OCI-LY7 (cell line): Measurements from ENCODE around the gene USP15. TPM values are rescaled to one million over a fixed set of nuclear protein-coding genes. Genes with fewer than 3 reads are reported as not detected.

Source experiments
- BruUV-seq: library from RNA; stranded (reverse); fragments of 400-500 nt; replicated peaks from 2 replicates; lab custom pipeline; 2021; lab: Mats Ljungman, UMichigan
- CTCF ChIA-PET: fragments of 300-600 bp; sonication (Branson Sonifier 250); formaldehyde crosslinking; loops from one replicate; lab custom pipeline; 2022; ENCODE audit warnings: antibody characterized with exemption; ENCODE audit not compliant: unreplicated experiment; lab: Charles Lee
- POLR2A ChIA-PET: fragments of 300-600 bp; sonication (Branson Sonifier 250); formaldehyde crosslinking; loops from one replicate; lab custom pipeline; 2022; ENCODE audit warnings: antibody characterized with exemption; lab: Charles Lee
- DNase-seq: peaks from one replicate; pipeline ENCODE4 v3.0.0-alpha.2; 2015; ENCODE audit warnings: low spot score
- H2AFZ ChIP-seq: fragments of 200-600 bp; sonication (generic), shearing (Covaris generic); 2 replicates; pipeline ENCODE4 v1.6.1; 2014; ENCODE audit warnings: mild to moderate bottlenecking, antibody characterized with exemption, low read length, moderate library complexity
- H3K27ac ChIP-seq: fragments of 200-600 bp; sonication (generic); 2 replicates; pipeline ENCODE4 v1.5.1; 2014; ENCODE audit warnings: mixed run types, low read depth, mild to moderate bottlenecking, moderate library complexity, low read length, inconsistent platforms; ENCODE audit not compliant: poor library complexity, severe bottlenecking
- H3K36me3 ChIP-seq: fragments of 200-600 bp; sonication (generic); 2 replicates; pipeline ENCODE4 v1.6.1; 2014; ENCODE audit warnings: mild to moderate bottlenecking, antibody characterized with exemption, low read length, moderate library complexity, mixed read lengths; ENCODE audit not compliant: insufficient read depth
- H3K4me1 ChIP-seq: fragments of 200-600 bp; sonication (generic); 2 replicates; pipeline ENCODE4 v1.5.1; 2014; ENCODE audit warnings: mild to moderate bottlenecking, low read length; ENCODE audit not compliant: insufficient read depth, poor library complexity, severe bottlenecking
- H3K4me2 ChIP-seq: fragments of 200-600 bp; sonication (generic); 2 replicates; pipeline ENCODE4 v1.6.1; 2014; ENCODE audit warnings: mild to moderate bottlenecking, low read length
- H3K4me3 ChIP-seq: fragments of 200-600 bp; sonication (generic); 2 replicates; pipeline ENCODE4 v1.5.1; 2014; ENCODE audit warnings: mild to moderate bottlenecking, low read depth, low read length; ENCODE audit not compliant: poor library complexity, severe bottlenecking
- H3K79me2 ChIP-seq: fragments of 200-600 bp; sonication (generic); 2 replicates; pipeline ENCODE4 v1.6.1; 2016; ENCODE audit warnings: low read depth, mild to moderate bottlenecking, low read length, moderate library complexity, mixed read lengths; ENCODE audit not compliant: insufficient read depth
- H3K9me2 ChIP-seq: fragments of 200-600 bp; sonication (generic); 2 replicates; pipeline ENCODE4 v1.6.1; 2016; ENCODE audit warnings: mild to moderate bottlenecking, low read length, mixed read lengths; ENCODE audit not compliant: insufficient read depth
- H3K9me3 ChIP-seq: fragments of 200-600 bp; sonication (generic); 2 replicates; pipeline ENCODE4 v1.6.1; 2014; ENCODE audit warnings: mild to moderate bottlenecking, mixed run types, low read length, mixed read lengths
- H4K20me1 ChIP-seq: fragments of 200-600 bp; sonication (generic); 2 replicates; pipeline ENCODE4 v1.6.1; 2014; ENCODE audit warnings: mild to moderate bottlenecking, antibody characterized with exemption, low read length, moderate library complexity, mixed read lengths; ENCODE audit not compliant: insufficient read depth
- CTCF ChIP-seq: fragments of 200-600 bp; sonication (generic); conservative IDR thresholded peaks from 2 replicates; pipeline ENCODE4 v1.5.1; 2014; ENCODE audit warnings: mild to moderate bottlenecking, antibody characterized with exemption, low read length, moderate library complexity, mixed read lengths
- EZH2phosphoT487 ChIP-seq: fragments of 200-600 bp; sonication (generic); IDR thresholded peaks from 2 replicates; pipeline ENCODE4 v1.6.1; 2018; ENCODE audit warnings: low read depth, borderline replicate concordance, mild to moderate bottlenecking, mixed run types, antibody characterized with exemption, low read length, moderate library complexity, mixed read lengths
- intact Hi-C: fragments of 100-400 bp; cut with micrococcal nuclease; formaldehyde crosslinking; loops from one replicate; pipeline ENCODE4 v1.10.0; 2022; ENCODE audit not compliant: unreplicated experiment
- total RNA-seq, 2 experiments: library from RNA; depleted of rRNA in 1 of 2; stranded (reverse); fragments of >200 nt in 1 of 2; shearing (Covaris generic) in 1 of 2; gene quantifications; 2 replicates each; pipeline ENCODE4 v1.2.3, GENCODE V29; 2014 to 2022

Gene USP15
- total RNA-seq, 2 experiments from 2014 or later, result 43.3 to 62.8 TPM

DNA sequence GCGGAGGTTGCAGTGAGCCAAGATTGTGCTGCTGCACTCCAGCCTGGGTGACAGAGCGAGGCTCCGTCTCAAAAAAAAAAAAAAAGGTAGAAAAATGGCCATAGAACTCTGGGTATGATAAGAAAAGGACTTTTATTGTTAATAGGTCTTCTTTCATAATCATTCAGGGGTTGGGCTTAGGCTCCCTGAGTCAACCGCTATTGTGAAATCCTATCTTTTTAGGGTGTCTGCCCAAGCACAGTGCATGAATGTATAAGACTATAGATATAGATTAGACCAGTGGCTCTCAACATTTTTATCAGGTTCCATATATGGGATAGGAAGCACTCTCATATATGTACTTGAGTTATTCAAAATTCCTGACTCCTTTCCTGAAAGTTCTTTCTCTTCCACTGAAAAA is 48.7 kb upstream of the USP15 start:
- Histone ChIP-seq H3K4me3 (no peak overlapping the region), H3K4me2 (no peak overlapping the region), H3K9me2 (no peaks in the 10 kb centered on the region), H4K20me1 (no peaks in the 10 kb centered on the region), H3K4me1 (no peaks in the 10 kb centered on the region), H2AFZ (no peak overlapping the region), H3K9me3 (no peaks in the 10 kb centered on the region), H3K79me2 (no peaks in the 10 kb centered on the region), H3K27ac (no peak overlapping the region), H3K36me3 (no peaks in the 10 kb centered on the region)
- ChIA-PET CTCF (no interaction called here), POLR2A (interaction anchor here (1.5 kb wide), 1 partner anchor 15 kb away, joined by 5 read pairs; no protein-coding TSS in a partner anchor)
- intact Hi-C loops, result no loop called here
- no TSS peak for BruUV-seq
- DNase-seq, result no peak
- TF ChIP-seq CTCF (no peak), EZH2phosphoT487 (no peak)

DNA sequence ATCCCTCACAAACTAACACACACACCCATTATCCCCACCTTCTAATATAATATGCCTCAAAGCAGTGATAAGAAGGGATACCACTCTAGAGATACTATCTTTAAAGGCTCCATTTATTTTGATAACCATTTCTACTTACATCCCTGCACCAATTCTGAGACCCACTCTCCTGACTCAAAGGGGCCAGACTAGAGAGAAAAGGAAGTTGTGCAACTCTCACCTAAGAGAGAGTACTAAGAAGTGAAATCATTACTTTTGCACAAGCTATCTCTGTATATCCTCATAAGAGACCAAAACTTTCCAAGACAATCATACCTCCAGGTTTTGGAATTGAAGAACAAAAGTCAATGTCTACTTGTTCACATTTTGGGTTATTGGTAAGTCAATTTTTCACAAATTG is 45.4 kb upstream of the USP15 start:
- no peak overlapping the region for H2AFZ ChIP-seq
- CTCF ChIA-PET, result no interaction called here
- no peak overlapping the region for H3K4me3 ChIP-seq
- no peak overlapping the region for H3K27ac ChIP-seq
- POLR2A ChIA-PET, result interaction anchor here (0.7 kb wide), 1 partner anchor 10 kb away, joined by 6 read pairs; no protein-coding TSS in a partner anchor
- TF ChIP-seq CTCF (no peak), EZH2phosphoT487 (no peak)
- BruUV-seq, result no TSS peak
- no peaks in the 10 kb centered on the region for H3K79me2 ChIP-seq
- no peaks in the 10 kb centered on the region for H4K20me1 ChIP-seq
- no peaks in the 10 kb centered on the region for H3K9me3 ChIP-seq
- H3K4me2 ChIP-seq, result no peak overlapping the region
- intact Hi-C loops, result no loop called here
- DNase-seq, result no peak
- no peaks in the 10 kb centered on the region for H3K4me1 ChIP-seq
- H3K36me3 ChIP-seq, result no peaks in the 10 kb centered on the region
- H3K9me2 ChIP-seq, result no peaks in the 10 kb centered on the region

DNA sequence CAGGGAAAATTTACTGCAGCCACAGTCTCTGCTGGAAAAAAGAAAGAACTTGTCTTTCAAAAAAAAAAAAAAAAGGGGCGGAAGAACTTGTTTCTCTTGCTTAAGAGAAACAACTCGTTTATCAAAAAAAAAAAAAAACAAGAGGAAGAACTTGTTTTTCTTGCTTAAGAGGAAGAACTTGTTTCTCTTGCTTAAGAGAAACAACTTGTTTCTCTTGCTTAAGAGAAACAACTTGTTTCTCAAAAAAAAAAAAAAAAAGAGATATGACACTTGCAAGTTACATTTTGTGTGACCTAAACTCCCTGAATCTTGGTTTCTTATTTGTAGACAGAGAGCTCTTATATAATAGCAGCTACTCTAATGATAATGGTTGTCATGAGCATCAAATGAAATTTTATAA is 44.7 kb upstream of the USP15 start:
- TF ChIP-seq CTCF (no peak), EZH2phosphoT487 (no peak)
- no peak overlapping the region for H2AFZ ChIP-seq
- H3K4me2 ChIP-seq, result no peak overlapping the region

More for the DNA sequence above, 44.7 kb upstream of the USP15 start:
- Histone ChIP-seq H3K36me3 (no peaks in the 10 kb centered on the region), H3K4me1 (no peaks in the 10 kb centered on the region), H3K9me3 (no peaks in the 10 kb centered on the region), H3K79me2 (no peaks in the 10 kb centered on the region), H3K27ac (no peak overlapping the region), H3K9me2 (no peaks in the 10 kb centered on the region), H3K4me3 (no peak overlapping the region), H4K20me1 (no peaks in the 10 kb centered on the region)
- no TSS peak for BruUV-seq
- intact Hi-C loops, result no loop called here
- DNase-seq, result no peak
- ChIA-PET CTCF (no interaction called here), POLR2A (interaction anchor here (0.7 kb wide), 2 partner anchors 9 to 150 kb away, joined by 3 to 6 read pairs; no protein-coding TSS in a partner anchor)
